Erythroblast (primary cell): Measurements from ENCODE around the gene CHMP6.

Experiments
- GATA1 ChIP-seq: IDR thresholded peaks from 2 replicates; pipeline ENCODE4 v1.6.1; 2011; ENCODE audit warnings: low read depth, mild to moderate bottlenecking, control low read depth, low read length, moderate library complexity
- POLR2A ChIP-seq: IDR thresholded peaks from 2 replicates; pipeline ENCODE4 v1.6.1; 2011; ENCODE audit warnings: mild to moderate bottlenecking, low read length

- TF ChIP-seq POLR2A (no peak), GATA1 (no peak)
These were observed 24.2 kb upstream of the CHMP6 start for GRCh38 chr17:80967404-80967872.
